HL-60 (cell line): ENCODE measurements around the gene C10orf71.

Experiments used
- DNase-seq, 2 experiments: peaks; one replicate each; pipeline ENCODE4 v3.0.0-alpha.2; 2010 to 2020; ENCODE audit warnings: low read depth in 1 of 2, low spot score in 1 of 2
- H3K27ac ChIP-seq: fragments of 250-450 bp; sonication (Bioruptor Pico); replicated peaks from 2 replicates; pipeline ENCODE4 v1.5.1; 2020; ENCODE audit warnings: mild to moderate bottlenecking, moderate library complexity
- H3K27me3 ChIP-seq: fragments of 250-450 bp; sonication (Bioruptor Pico); 2 replicates; pipeline ENCODE4 v1.5.1; 2021; ENCODE audit warnings: mild to moderate bottlenecking, moderate library complexity; ENCODE audit not compliant: insufficient read depth, poor library complexity, severe bottlenecking
- H3K4me3 ChIP-seq: replicated peaks from 2 replicates; pipeline ENCODE4 v1.5.1; 2011; ENCODE audit warnings: mild to moderate bottlenecking, control low read depth, low read length; ENCODE audit not compliant: insufficient read depth
- CTCF ChIP-seq: IDR thresholded peaks from one replicate; pipeline ENCODE4 v1.5.1; 2011; ENCODE audit warnings: low read length, control low read depth, inconsistent platforms; ENCODE audit not compliant: insufficient read depth
- GABPA ChIP-seq: IDR thresholded peaks from 2 replicates; pipeline ENCODE4 v1.6.1; 2012; ENCODE audit warnings: low read depth
- POLR2AphosphoS5 ChIP-seq: IDR thresholded peaks from 2 replicates; pipeline ENCODE4 v1.6.1; 2012; ENCODE audit warnings: low read depth
- REST ChIP-seq: IDR thresholded peaks from 2 replicates; pipeline ENCODE4 v1.6.1; 2012; ENCODE audit warnings: low read depth; ENCODE audit not compliant: insufficient replicate concordance
- SPI1 ChIP-seq: IDR thresholded peaks from 2 replicates; pipeline ENCODE4 v1.6.1; 2012; ENCODE audit warnings: low read depth, mild to moderate bottlenecking, borderline replicate concordance

The C10orf71 gene

GRCh38 chr10:49321021-49321420 lies 22.1 kb downstream of the C10orf71 start:
- TF ChIP-seq REST (no peak), GABPA (no peak), SPI1 (no peak), POLR2AphosphoS5 (no peak), CTCF (no peak)
- DNase-seq, result no peak
- H3K27ac ChIP-seq, result no peak overlapping the region
- H3K4me3 ChIP-seq, result no peak overlapping the region
- H3K27me3 ChIP-seq, result no peaks in the 10 kb centered on the region

- no peak overlapping the region for H3K4me3 ChIP-seq
- H3K27me3 ChIP-seq, result no peaks in the 10 kb centered on the region
- TF ChIP-seq SPI1 (no peak), GABPA (no peak), REST (no peak), CTCF (no peak), POLR2AphosphoS5 (no peak)
- no peak overlapping the region for H3K27ac ChIP-seq
- no peak for DNase-seq
Measured at GRCh38 chr10:49322371-49323170, 23.6 kb downstream of the C10orf71 start.

GRCh38 chr10:49323171-49323895 lies 24.4 kb downstream of the C10orf71 start:
- H3K27me3 ChIP-seq, result no peaks in the 10 kb centered on the region

More at GRCh38 chr10:49323171-49323895, 24.4 kb downstream of the C10orf71 start:
- no peak for DNase-seq
- Histone ChIP-seq H3K4me3 (no peak overlapping the region), H3K27ac (no peak overlapping the region)
- TF ChIP-seq REST (no peak), SPI1 (no peak), POLR2AphosphoS5 (no peak), GABPA (no peak), CTCF (no peak)
